CD4-positive, alpha-beta T cell treated with Interleukin-4 for 1 hour (primary cell): Measurements from ENCODE around the gene RSAD2.
"Not testable (repeated sequence)": the region's sequence is repeated elsewhere in the genome, so short reads cannot be mapped to it uniquely, and the experiment has no call there.

Experiments used
- DNase-seq, 2 donors: peaks; one replicate each; pipeline ENCODE4 v3.0.0-alpha.2; 2020 to 2022

The RSAD2 gene

GRCh38 chr2:6877402-6878304, at the start of gene RSAD2:
RSAD2 (plus strand) TSS chr2:6877777; CDS start chr2:6877801, 24 bp downstream.
- peak in 1 of 2 donors; percentile 64 for DNase-seq

DNA sequence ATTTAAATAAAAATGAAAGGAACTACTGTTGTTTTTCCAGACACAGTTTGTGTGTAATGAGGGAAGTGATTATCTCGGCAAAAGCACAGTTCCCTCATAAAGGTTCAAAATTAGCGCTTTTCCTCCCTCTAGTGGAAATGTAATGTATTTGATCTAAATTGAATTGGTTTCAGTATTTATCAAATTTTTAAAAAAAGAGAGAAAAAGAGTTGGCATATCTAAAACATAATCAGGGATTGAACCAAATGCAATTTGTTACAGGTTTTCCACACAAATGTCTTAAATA, 49.3 kb upstream of the RSAD2 start:
- peak in 1 of 2 donors; percentile 17 for DNase-seq

DNA sequence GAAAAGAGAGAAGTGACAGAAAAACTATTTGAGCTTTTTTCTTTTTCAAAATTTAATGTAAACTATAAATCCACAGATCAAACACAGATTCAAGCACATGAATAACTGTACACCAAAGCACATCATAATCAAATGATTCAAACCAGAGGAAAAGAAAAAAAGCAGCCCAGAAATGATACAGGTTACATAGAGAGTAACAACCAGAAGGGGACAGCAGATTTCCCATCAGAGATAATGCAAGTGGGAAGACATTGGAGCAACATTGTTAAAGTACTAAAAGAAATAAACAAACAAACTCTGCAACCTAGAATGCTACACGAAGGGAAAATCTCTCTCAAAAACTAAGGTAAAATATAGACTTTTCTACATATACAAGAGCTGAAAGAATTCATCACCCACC, 46.3 kb upstream of the RSAD2 start:
- no peak for DNase-seq

- DNase-seq: peak in 1 of 2 donors; percentile 14
These were observed 44.8 kb upstream of the RSAD2 start for GRCh38 chr2:6832596-6833299.

DNA sequence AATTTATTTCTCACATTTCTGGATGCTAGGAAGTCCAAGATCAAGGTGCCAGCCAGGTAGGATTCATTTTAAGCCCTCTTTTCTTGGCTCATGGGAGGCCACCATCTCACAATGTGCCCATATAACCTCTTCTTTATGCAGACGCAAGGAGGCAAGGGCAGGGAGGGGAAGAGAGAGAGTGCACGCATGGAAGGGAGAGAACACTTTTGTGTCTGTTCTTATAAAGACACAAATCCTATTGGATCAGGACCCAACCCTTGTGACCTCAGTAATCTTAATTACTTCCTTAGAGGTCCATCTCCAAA, 44.3 kb upstream of the RSAD2 start:
- no peak for DNase-seq

DNA sequence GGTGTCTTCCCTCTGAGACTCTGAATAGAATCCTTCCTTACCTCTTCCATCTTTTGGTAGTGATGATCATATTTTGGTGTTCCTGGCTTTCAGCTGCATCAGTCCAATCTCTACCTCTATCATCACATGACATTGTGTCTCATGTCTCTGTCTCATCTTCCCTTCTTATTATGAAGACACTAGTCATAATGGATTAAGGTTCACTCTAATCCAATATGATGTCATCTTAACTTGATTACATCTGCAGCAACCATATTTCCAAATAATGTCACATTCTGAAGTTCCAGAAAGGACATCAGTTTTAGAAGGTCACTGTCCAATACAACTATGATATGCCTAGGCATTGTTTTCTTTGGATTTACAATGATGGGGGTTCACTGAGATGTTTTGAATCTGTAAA, 43.4 kb upstream of the RSAD2 start:
- DNase-seq: no peak

GRCh38 chr2:6835467-6835866, 42.1 kb upstream of the RSAD2 start:
- no peak for DNase-seq

GRCh38 chr2:6838673-6839319, 38.8 kb upstream of the RSAD2 start:
- no peak for DNase-seq

GRCh38 chr2:6841537-6842287, 35.9 kb upstream of the RSAD2 start:
- DNase-seq: no peak

GRCh38 chr2:6845312-6845711, 32.3 kb upstream of the RSAD2 start:
- DNase-seq: peak in 1 of 2 donors; percentile 25

GRCh38 chr2:6845903-6846302, 31.7 kb upstream of the RSAD2 start:
- DNase-seq: no peak

DNA sequence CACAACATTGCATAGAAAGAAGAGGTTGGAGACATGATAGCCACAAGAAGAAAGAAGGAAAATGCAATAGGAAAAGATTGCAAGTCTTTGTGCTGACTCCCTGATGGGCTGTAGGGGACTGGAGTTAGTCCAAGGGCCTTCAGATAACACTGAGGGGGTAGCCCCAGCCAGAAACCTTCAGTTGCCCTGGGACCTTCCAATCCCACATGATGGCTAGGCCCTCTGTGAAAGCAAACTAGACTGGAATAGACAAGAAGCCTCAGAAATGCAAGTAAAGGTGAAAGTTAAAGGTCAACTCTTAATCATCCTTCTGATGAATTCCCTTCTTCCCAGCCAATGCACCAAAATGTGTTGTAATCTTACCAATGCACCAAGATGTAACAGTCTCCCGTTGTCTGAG, 31.0 kb upstream of the RSAD2 start:
- no peak for DNase-seq

- DNase-seq: no peak
These were observed 30.5 kb upstream of the RSAD2 start for GRCh38 chr2:6846967-6847681.

DNA sequence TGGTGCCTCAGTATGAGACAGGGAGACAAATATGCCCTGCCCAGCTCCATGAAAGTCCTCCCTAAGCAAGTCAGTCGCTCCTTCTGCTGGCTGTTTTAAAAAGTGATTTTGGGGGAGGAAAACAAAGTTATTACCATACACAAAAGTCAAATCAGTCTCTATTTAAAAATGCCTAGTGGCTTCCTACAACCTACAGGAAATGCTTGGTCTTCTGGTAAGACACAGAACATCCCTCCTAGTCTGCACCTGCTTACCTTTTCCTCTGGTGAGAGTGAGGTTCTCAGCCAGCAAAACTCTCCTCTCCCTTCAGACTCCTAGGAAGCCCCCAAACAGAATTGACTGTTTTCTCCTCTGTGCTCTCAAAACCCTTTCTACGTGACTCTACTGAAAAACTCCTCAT, 25.4 kb upstream of the RSAD2 start:
- DNase-seq: no peak

DNA sequence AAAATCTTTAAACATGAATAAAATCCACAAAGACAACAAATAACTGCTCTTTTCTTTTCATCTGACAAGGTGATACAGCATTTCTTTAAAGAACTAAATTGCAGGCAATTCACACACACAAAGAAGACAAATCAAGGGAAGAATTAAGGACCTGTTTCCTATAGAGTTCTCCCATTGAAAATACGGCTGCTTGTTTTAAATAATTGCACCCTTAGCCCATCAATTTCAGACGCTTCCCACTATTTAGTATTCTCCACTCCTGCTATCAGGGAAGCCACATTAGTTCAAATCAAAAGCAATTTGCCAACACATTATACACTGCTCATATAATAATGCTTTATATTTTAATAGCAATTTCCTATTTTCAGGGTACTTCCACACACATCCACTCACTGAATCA, 23.2 kb upstream of the RSAD2 start:
- DNase-seq: no peak

DNA sequence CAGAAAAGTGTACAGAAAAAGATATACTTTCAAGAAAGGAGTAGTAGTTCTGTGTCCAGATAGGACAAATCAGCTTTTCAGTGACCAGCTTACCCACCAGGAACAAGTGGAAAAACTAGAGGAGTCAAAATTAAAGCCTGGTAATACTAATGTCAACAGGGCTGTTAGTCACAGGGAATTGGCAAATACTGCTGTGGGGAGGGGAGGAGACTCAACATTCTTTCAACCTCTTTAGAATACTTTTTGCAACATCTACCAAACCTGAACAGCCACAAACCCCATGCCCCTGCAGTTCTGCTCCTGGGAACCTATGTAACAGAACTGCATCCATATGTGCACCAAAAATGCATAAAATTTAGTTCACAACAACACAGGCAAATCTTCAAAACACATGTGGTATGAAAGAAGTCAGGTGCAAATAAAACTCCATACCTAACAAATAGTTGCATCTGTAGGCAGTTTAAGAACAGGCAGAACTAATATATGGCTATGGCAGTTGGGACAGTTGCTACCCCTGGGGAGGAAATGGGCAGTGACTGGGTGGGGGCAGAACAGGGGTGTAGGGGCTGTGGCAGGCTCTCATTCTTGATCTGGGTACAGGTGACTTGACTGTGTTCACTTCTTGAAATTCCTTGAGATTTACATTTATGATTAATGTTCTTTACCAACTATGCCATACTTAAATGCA, 21.6 kb upstream of the RSAD2 start:
- no peak for DNase-seq

DNA sequence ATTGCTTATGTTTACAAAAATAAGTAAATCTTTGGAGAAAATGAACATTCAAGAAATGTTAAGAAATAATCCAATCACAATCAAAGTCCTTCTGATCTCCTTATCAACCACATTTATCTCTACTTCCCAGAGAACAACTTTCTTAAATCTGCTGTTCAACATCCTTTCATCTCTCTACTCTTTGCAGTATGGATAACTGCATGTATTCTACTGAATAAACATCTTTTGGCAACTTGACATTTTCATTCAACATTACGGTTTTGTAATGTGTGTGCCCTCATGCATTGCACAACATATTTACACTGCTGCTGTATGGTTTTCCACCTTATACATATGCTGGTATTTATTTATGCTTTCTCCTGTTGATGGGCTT, 21.0 kb upstream of the RSAD2 start:
- no peak for DNase-seq

- DNase-seq: not testable (repeated sequence)
These were observed 19.0 kb upstream of the RSAD2 start for GRCh38 chr2:6858466-6859027.

DNA sequence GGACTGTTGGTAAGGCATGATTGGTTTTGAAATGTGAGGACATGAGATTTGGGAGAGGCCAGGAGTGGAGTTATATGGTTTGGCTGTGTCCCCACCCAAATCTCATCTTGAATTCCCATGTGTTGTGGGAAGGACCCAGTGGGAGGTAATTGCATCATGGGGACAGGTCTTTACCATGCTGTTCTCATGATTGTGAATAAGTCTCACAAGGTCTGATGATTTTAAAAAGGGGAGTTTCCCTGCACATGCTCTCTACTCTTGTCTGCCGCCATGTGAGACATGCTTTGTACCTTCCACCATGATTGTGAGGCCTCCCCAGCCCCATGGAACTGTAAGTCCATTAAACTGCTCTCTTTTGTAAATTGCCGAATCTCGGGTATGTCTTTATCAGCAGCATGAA, 17.3 kb upstream of the RSAD2 start:
- DNase-seq: no peak

GRCh38 chr2:6863792-6864191, 13.8 kb upstream of the RSAD2 start:
- no peak for DNase-seq

DNA sequence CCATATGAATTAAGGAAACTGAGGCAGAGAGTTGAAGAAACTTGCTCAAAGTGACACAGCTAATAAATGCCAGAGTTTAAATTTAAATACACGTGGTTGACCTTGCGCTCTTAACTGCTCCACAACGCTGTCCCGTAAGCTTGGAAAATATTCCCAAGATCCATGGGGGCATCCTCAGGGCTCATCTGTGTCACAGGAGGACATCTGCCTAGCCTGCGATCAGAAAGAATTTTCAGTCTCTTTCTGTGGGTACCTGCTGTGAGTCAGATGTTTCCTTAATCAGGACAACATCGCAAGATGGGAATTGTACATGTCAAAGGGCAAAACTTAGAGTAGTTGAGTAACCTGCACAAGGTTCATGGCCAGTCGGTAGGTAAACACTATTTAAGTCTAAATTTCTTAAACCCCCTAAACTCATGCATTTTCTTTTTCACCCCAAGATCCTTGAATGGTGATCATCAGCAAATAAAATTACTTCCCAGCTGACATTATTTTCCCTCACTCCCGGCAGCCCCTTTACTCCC, 13.3 kb upstream of the RSAD2 start:
- no peak for DNase-seq
